DND-41 (cell line): ENCODE measurements around the gene MOB3C.

ENCODE experiments used
- ATAC-seq: fragments of 200-7000 bp; cut with Tn5 transposase; 3 replicates; pipeline ENCODE4 v1.9.1; 2021; ENCODE audit warnings: low read depth; ENCODE audit not compliant: insufficient read depth
- DNase-seq: peaks from one replicate; pipeline ENCODE4 v3.0.0-alpha.2; 2020
- H2AFZ ChIP-seq: 2 replicates; pipeline ENCODE4 v1.6.0; 2012; ENCODE audit warnings: low read depth, low read length
- H3K27ac ChIP-seq: 2 replicates; pipeline ENCODE4 v1.5.1; 2012; ENCODE audit warnings: low read length, inconsistent platforms
- H3K27me3 ChIP-seq: fragments of 200-600 bp; sonication (generic); 2 replicates; pipeline ENCODE4 v1.6.0; 2012; ENCODE audit warnings: low read length, mild to moderate bottlenecking, inconsistent platforms; ENCODE audit not compliant: insufficient read depth, poor library complexity
- H3K36me3 ChIP-seq: 2 replicates; pipeline ENCODE4 v1.5.1; 2012; ENCODE audit warnings: low read length, inconsistent platforms; ENCODE audit not compliant: insufficient read depth
- H3K4me1 ChIP-seq: 2 replicates; pipeline ENCODE4 v1.5.1; 2012; ENCODE audit warnings: mild to moderate bottlenecking, low read length; ENCODE audit not compliant: insufficient read depth
- H3K4me2 ChIP-seq: 2 replicates; pipeline ENCODE4 v1.6.0; 2012; ENCODE audit warnings: mild to moderate bottlenecking, moderate library complexity, low read length, inconsistent platforms; ENCODE audit not compliant: insufficient read depth
- H3K4me3 ChIP-seq, 2 experiments: fragments of 200-600 bp in 1 of 2; shearing (Covaris generic) in 1 of 2; 2 replicates each; pipeline ENCODE4 v1.5.1; 2012 to 2016; ENCODE audit warnings: inconsistent platforms in 2 of 2, low read length in 2 of 2, mild to moderate bottlenecking in 2 of 2, low read depth in 1 of 2, moderate library complexity in 1 of 2
- H3K79me2 ChIP-seq: 2 replicates; pipeline ENCODE4 v1.6.0; 2012; ENCODE audit warnings: low read length, inconsistent platforms; ENCODE audit not compliant: insufficient read depth
- H3K9ac ChIP-seq: 2 replicates; pipeline ENCODE4 v1.6.0; 2012; ENCODE audit warnings: low read depth, mild to moderate bottlenecking, inconsistent platforms, low read length, moderate library complexity
- H3K9me3 ChIP-seq: 2 replicates; pipeline ENCODE4 v1.5.1; 2012; ENCODE audit warnings: low read length, moderate library complexity, mild to moderate bottlenecking, inconsistent platforms; ENCODE audit not compliant: insufficient read depth, severe bottlenecking
- H4K20me1 ChIP-seq: 2 replicates; pipeline ENCODE4 v1.6.0; 2012; ENCODE audit warnings: low read length; ENCODE audit not compliant: insufficient read depth
- CTCF ChIP-seq: IDR thresholded peaks from 2 replicates; pipeline ENCODE4 v1.5.1; 2012; ENCODE audit warnings: borderline replicate concordance, low read length, moderate library complexity, mild to moderate bottlenecking; ENCODE audit not compliant: poor library complexity, severe bottlenecking; ENCODE audit errors: extremely low read depth
- EZH2 ChIP-seq: IDR thresholded peaks from 3 replicates; pipeline ENCODE4 v1.6.1; 2012; ENCODE audit warnings: borderline replicate concordance, low read depth, mild to moderate bottlenecking, moderate library complexity, low read length, inconsistent platforms; ENCODE audit not compliant: severe bottlenecking

MOB3C gene

GRCh38 chr1:46577671-46578070 is 38.9 kb downstream of the MOB3C start:
- Histone ChIP-seq H3K27ac (no peak overlapping the region), H3K36me3 (peaks cover 15% of the 10 kb centered on the region), H3K9me3 (no peaks in the 10 kb centered on the region), H3K4me2 (no peak overlapping the region), H3K79me2 (no peaks in the 10 kb centered on the region), H3K4me3 (no peak overlapping the region), H3K27me3 (no peaks in the 10 kb centered on the region), H3K4me1 (peaks cover 10% of the 10 kb centered on the region), H3K9ac (no peak overlapping the region), H2AFZ (no peak overlapping the region), H4K20me1 (no peaks in the 10 kb centered on the region)
- no peak for ATAC-seq
- no peak for DNase-seq
- no peak for TF ChIP-seq CTCF
- no peak for TF ChIP-seq EZH2

GRCh38 chr1:46576596-46576995 is 40.0 kb downstream of the MOB3C start:
- Histone ChIP-seq H3K4me1 (peaks cover 3% of the 10 kb centered on the region), H2AFZ (no peak overlapping the region), H3K27me3 (no peaks in the 10 kb centered on the region), H3K36me3 (peaks cover 12% of the 10 kb centered on the region), H4K20me1 (no peaks in the 10 kb centered on the region), H3K4me3 (no peak overlapping the region), H3K9ac (no peak overlapping the region), H3K4me2 (no peak overlapping the region), H3K9me3 (no peaks in the 10 kb centered on the region), H3K27ac (no peak overlapping the region), H3K79me2 (no peaks in the 10 kb centered on the region)
- ATAC-seq (no peak), DNase-seq (no peak)
- TF ChIP-seq CTCF (no peak), EZH2 (no peak)

- no peaks in the 10 kb centered on the region for H3K79me2 ChIP-seq
- H3K36me3 ChIP-seq, result peaks cover 12% of the 10 kb centered on the region
- TF ChIP-seq CTCF (no peak), EZH2 (no peak)
- no peaks in the 10 kb centered on the region for H3K4me1 ChIP-seq
- no peaks in the 10 kb centered on the region for H4K20me1 ChIP-seq
- no peak overlapping the region for H3K9ac ChIP-seq
- no peaks in the 10 kb centered on the region for H3K27me3 ChIP-seq
- DNase-seq (no peak), ATAC-seq (no peak)
- H3K27ac ChIP-seq, result no peak overlapping the region
- H3K4me2 ChIP-seq, result no peak overlapping the region
- no peak overlapping the region for H3K4me3 ChIP-seq
- H2AFZ ChIP-seq, result no peak overlapping the region
- H3K9me3 ChIP-seq, result no peaks in the 10 kb centered on the region
These were observed 40.8 kb downstream of the MOB3C start for GRCh38 chr1:46575778-46576177.

- DNase-seq (no peak), ATAC-seq (no peak)
- Histone ChIP-seq H3K4me1 (no peaks in the 10 kb centered on the region), H3K4me2 (no peak overlapping the region), H3K9ac (no peak overlapping the region), H3K79me2 (no peaks in the 10 kb centered on the region), H3K27me3 (no peaks in the 10 kb centered on the region), H3K4me3 (no peak overlapping the region), H3K9me3 (no peaks in the 10 kb centered on the region), H3K36me3 (peaks cover 12% of the 10 kb centered on the region), H2AFZ (no peak overlapping the region), H4K20me1 (no peaks in the 10 kb centered on the region), H3K27ac (no peak overlapping the region)
- TF ChIP-seq EZH2 (no peak), CTCF (no peak)
These were observed 41.3 kb downstream of the MOB3C start for GRCh38 chr1:46575300-46575699.
